HG03025 (cell line): ENCODE measurements around the gene AXIN1.
A peak's percentile ranks its signal among the peaks of the same experiment; 100 is the strongest.
"Not testable (repeated sequence)": the region's sequence is repeated elsewhere in the genome, so short reads cannot be mapped to it uniquely, and the experiment has no call there.

Experiments
- ATAC-seq: cut with Tn5 transposase; IDR thresholded peaks from one replicate; pipeline ENCODE4 v1.9.1; 2021; ENCODE audit warnings: mild to moderate bottlenecking, moderate library complexity; ENCODE audit not compliant: unreplicated experiment, low FRiP score

AXIN1 gene

DNA sequence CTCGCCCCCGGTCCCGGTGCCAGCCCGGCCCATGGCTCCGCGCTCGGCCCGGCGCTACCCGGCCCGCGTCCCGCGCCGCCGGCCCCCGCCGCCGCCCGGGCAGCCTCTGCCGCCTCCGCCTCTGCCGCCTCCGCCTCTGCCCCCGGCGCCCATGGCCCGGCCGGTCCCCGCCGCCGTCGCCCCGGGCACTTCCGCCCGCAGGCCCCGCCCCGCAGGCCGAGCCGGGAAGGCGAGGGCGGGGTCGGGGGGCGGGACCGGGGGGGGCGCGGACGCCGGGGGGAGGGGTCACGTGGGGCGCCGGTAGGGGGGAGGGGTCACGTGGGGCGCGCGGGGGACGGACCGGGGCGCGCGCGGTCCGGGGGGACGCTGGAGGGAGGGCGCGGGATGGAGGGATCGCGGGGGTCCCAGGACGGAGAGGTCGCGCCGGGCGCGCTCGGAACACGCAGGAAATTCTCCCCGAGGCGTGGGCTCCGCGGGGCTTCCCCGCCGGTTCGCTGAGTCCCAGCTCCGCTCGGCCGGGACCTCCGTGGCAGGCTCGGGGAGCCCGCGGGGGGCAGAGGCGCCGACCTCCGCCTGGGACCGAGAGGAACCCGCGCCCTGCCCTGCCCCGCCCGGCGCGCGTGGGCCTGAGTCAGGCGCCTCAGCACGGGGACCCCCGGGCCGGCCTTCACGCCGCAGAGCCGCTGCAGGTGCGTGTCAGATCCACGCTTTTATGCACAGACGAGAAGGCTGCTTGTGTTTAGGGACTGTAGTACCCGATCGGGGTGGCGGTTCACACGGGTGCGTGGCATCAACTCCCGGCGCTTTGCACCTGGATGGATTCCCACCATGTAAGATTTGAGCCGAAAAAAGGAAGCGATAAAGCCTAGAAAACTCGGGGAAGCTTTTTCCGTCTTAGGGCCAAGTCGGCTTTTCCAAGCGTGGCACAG, 29.5 kb upstream of the AXIN1 start, which contains the start of gene PGAP6:
PGAP6 (minus strand) TSS at position 190 of the 929 bp plus-strand sequence; CDS start at position 33, 157 bp downstream.
- ATAC-seq, result peak; percentile 43

DNA sequence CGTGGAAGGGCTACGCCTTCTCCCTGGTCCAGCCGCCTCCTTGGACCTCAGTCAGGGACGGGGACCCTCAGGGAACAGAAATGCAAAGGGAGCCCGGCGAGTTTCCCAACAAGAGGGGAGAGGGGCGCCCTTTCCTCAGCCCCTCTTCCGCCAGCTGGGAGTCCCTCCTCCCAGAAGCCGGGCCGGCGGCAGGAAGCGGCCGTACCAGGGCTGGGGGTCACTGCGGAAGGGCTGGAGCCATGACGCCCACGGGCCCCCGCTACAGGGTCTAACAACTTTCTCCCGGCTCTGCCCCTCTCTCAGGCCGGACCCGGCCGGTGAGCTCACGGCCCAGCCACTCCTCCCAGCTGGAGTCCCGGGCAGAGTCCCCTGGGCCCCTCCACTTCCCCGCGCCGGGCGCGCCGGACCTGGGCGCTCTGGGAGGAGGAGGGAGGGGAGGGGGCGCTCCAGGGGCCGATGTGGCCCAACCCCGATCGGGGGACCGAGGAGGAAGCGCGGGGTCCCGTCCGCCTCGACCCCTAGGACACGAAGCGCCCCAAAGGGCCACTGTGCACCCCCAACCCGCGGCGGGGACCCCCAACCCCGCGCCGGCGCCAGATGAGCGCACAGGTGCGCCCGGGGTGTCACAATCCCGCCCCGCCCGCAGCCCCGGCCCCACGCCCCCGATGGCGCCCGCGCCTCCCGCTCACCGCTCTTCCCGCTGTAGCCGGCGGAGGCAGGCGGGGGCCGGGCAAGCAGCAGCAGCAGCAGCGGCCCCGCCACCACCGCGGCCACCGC, 28.7 kb upstream of the AXIN1 start:
- ATAC-seq, result peak; percentile 17

DNA sequence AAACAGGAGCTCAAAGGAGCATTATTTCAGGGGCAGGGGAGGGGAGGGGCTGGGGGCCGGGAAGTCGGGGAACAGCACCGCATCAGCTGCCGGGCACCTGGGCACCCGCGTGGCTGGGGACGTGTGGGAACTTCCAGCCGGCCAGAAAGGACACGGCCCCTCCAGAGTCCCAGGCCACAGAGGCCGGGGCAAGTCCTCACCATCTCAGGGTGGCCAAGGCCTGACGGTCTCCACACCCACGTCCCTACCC, 28.2 kb upstream of the AXIN1 start:
- ATAC-seq, result no peak

DNA sequence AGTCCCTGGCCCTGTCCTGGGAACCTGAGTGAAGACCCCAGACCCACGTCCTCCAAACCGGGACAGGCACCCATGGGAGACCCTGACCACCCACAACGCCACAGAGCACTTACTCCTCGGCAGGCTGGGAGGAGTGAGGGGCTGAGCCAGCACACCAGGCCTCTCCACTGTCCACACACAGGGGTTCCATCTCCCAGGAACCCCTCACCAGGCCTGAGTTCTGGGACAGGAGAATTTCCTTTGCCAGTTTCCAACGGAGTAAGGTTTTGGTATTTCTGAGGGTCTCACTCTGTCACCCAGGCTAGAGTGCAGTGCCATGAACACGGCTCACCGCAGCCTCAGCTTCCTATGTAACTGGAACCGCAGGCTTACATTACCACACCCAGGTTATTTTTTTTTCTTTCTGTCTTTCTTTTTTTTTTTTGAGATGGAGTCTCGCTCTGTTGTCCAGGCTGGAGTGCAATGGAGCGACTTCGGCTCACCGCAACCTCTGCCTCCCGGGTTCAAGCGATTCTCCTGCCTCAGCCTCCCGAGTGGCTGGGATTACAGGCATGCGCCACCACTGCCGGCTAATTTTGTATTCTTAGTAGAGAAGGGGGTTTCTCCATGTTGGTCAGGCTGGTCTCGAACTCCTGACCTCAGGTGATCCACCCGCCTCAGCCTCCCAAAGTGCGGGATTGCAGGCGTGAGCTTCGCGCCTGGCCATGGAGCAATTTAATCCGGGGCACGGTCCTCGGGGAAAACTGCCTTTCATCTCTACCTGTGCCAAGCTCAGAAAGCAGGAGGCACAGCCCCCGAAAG, 27.6 kb upstream of the AXIN1 start:
- no peak for ATAC-seq

DNA sequence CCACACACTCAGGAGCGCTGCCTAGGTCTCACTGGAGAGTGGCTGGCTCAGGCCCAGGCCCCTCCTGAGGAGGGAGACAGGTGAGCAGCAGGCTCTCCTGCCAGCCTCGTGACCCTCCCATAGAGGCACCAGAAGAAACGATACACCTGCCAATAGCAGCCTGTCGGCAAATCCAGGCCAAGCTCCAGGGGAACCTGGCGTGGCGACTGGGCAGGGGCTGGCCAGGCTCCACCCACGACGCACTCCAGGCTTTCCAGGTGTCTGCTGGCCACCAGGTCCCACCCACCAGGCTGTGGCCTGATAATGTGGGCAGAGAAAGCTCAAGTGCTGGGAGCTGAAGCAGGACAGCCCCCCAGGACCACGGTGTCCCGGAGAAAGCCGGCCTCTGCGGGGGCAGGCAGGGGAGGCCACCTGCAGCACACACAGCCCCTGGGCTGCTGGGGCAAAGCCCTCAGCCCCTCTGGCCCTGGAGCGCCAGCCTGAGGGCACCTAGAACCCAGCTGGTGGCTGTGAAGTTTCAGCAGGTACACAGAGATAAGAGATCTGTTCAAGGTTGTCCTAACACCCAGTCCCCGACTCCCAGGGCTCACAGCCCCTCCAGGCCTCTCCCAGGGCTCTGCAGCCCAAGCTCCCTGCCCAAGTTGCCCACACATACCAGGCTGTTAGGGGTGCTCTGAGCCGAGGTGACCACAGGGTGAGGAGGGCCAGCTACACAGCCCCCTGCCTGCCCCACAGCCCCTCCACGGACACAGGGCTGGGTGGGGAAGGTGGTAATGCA, 26.8 kb upstream of the AXIN1 start:
- ATAC-seq, result no peak

DNA sequence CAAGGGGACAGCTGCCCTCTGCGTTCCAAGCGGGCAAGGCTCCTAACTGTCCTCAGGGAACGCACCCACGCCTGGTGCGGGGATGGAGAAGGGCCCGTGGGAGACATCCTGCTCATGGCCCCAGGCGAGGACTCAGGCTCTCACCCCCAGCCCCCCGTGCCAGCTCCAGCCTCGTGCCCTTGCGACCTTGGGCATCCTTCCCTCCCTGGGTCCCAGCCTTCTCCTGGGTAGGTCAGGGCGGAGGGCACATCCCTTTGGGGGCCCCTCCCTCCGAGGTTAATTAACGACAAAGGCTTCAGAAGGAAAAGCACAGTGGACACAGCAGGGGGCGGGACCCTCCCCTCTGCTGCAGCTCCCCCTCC, 26.3 kb upstream of the AXIN1 start:
- ATAC-seq, result no peak

DNA sequence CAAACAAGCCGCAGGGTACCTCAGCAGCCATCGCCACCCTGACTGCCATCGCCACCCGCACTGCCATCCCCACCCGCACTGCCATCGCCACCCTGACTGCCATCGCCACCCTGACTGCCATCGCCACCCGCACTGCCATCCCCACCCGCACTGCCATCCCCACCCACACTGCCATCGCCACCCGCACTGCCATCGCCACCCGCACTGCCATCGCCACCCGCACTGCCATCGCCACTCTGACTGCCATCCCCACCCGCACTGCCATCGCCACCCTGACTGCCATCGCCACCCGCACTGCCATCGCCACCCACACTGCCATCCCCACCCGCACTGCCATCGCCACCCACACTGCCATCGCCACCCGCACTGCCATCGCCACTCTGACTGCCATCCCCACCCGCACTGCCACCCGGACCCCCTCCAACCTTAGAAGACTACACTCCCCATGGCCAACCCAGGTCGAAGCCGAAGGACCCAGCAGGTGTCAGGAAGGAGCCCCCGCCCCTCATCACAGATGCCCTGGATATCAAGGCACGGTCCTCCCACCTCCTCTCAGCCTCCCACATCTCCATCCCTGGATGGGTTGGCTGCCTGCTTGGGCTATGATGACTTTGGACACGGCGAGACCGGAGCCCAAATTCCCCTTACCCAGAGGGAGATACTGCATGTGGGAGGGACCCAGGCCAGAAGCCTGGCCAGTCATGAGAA, 25.7 kb upstream of the AXIN1 start:
- not testable (repeated sequence) for ATAC-seq

DNA sequence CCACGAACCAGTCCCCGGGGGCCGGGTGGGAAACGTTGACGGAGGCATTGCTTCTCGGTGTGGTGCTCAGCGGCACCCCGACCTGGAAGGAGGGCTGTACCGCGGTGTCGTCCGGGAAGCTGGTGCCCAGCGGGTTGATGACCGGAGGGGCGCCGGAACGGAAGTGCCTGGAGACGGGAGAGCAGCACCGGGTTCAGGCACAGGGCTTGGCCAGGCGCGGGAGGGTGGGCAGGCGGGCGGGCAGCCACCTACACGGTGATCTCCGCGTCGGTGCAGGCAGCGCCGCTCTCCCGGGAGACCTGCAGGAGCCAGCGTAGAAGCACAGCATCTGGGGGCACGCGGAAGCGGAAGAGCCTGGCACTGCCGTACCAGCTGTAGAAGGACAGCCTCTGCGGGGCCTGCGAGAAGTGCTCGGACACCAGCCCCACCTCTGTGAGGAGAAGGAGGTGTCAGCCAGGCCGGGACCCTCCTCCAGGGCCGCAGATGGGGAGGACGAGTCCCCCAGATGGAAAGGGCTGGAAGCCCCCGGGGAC, 25.0 kb upstream of the AXIN1 start:
- ATAC-seq, result no peak

DNA sequence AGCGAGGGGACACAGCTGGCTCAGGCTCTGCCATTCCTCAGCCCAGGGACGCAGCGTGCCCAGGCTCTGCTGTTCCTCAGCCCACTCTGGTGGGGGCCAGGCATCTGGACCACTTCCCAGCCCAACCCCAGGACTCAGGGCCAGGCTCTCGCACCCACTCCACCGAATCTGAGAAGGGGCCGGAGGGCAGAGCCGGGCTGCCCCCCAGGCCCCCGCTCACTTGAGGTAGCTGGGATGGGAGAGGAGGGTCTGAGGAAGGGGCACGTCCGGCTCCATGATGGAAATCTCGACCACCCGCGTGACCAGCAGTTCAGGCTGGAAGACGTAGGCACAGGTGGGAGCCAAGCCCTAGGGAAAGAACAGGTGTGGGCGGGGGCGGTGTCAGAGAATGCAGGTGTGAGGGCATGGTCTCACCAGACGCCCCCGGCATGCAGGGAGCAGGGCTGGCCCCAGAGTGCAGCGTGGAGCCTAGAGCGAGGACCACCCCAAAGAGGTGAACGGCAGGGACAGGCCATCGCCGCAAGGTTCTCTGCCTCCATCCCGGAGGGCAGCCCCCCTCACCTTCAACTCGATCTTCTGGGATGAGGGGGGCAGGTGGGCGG, 24.4 kb upstream of the AXIN1 start:
- ATAC-seq, result no peak

DNA sequence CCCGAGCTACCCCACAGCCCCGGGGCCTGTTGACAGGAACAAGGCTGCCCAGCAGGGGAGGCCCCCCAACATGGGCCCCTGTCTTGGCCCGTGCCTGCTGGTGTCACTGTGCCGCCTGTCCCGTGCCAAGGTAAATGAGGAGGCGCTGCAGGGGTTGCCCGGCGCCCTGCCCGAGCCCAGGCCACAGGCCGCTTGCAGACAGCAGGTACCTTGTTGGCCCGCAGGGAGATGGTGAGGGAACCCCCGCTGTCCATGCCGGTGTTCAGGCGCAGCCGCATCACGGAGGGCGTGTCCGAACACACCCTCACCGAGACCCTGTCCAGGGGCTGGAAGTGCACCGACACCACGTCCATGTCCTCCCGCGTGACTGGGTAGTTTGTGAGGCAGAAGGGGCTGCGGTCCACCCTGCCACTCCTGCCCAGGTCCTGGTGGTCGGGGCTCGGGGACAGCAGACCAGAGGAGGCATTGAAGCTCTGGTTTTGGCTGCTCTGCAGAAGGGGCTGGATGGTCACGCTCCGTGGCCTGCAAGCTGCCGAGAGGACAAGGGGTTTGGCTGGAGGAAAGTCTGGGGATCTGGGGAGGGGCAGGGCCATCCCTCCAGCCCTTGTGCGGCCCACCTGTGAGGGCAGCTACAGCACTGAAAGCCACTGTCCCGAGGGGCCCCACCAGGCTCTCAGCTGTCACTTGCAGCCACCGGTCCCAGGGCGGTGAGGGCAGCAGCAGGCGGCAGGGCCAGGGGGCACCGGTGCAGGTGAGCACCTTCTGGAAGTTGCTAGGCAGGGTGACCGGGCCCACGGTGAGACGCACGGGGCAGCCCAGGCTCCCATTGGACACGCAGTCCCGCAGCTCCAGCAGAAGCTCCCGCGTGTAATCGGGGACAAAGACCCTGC, 23.6 kb upstream of the AXIN1 start:
- no peak for ATAC-seq

DNA sequence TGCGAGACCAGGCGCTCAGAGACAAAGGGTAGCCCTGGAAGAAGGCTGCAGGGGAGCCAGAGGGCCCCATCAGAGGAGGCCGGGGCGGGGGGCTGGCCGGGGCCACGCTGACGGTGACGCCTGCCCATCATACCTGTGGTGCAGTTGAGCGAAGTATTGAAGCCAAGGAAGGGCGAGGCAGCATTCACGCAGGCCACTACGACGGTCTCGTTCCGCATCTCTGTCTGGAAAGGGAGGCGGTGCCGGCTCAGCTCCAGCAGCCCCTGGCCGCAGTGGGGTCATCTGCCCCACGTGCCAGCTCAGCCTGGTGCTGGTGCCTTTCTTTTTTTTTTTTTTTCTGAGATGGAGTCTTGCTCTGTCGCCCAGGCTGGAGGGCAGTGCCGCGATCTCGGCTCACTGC, 22.7 kb upstream of the AXIN1 start:
- ATAC-seq, result no peak

DNA sequence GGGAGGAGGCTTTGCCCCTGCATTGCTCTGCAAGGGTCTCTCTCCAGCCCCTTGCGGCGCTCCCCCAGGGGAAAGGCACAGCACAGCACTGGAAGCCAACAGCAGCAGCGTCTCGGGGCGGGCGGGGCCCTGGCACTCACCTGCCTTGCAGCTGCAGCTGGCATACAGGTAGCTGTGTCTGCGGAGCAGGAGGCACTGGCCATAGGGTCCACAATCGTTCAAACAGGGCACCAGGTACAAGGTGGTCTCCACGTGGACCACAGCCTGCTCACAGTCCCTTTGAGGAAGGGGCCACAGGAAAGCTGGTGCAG, 22.0 kb upstream of the AXIN1 start:
- no peak for ATAC-seq

DNA sequence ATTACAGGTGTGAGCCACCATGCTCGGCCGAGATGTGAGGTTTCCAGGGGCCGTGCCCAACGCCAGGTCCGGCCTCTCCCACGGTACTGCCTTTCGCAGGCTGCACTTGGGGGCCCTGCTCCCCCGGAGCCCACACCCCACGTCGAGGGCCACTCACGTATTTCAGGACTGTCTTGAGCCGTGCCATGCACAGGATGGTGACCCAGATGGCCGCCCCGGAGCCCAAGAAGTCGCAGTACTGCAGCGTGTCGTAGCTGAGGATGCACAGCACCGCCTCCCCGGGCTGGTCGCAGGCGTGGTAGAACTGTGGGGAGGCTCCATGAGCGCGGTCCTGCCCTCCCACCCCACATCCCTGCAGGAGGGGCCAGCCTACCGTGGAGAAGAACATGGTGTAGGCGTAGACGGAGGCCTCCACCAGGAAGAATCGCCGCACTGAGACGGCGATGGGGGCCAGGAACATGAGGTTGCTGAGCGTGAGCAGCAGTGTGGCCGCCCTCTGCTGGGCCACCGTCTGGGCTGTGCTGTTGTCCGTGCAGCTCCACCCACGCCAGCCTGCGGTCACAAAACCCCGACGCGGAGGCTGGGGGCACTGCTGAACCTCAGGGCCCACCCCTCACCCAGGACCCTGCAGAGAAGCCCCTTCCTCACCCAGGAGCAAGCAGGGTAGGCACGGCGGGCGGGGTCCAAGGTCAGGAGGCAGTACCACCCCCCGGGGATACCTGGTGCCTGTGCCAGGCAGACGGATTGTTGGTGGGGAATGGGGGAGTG, 21.5 kb upstream of the AXIN1 start:
- no peak for ATAC-seq

DNA sequence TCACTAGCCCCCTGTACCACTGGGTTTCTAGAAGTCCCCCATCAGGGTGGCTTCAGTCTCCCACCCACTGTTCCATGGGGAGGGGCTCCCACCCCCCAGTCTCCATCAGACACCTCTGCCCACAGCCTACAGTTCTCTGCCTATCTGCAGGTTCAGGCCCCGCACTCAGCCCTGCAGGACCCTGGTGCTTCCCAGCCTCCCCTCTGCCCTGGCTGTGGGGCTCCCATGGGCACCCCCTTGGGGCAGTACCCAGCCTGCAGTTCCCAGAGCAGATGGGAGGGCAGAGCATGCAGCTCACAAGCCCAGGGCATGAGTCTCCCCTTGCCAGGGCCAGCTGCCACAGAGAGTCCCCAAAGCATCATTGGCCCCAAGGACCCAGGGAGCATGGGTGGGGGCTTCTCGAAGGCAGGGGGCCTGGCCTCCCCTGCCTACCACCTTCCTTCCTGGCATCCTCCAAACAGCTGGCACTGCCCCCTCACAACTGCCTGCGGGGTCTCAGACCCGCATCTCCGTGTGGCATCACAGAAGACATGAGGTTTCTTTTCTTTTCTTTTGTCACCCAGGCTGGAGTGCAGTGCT, 20.6 kb upstream of the AXIN1 start:
- no peak for ATAC-seq

DNA sequence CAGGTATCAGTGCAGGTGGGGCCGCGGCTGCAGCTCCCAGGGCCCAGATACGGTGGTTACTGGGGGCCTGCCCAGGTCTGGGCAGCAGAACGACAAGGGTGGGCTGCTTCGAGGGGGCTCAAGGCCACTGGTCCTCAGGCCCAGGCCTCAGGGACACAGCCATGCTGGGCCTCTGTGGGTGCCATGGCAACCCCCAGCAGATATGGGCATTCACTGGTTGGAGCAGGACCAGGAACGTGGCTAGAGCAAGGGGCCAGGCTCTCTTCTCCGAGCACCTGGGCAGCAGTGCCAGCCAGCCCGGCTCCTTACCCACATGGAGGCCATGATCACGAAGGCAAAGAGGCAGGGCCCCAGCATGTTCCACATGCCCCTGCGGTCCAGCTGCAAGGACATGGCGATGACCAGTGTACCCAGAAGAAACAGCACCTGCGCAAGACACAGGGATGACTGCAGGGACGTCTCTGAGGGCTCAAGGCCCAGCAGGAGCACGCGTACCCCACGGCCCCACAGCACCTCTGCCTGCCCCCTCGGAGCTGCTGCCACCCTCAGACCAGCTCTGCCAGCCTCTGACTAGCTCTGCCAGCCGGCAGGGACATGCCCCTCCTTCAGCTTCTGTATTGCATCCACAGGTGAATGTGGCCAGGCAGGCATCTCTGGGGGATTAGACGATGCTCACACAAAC, 19.9 kb upstream of the AXIN1 start:
- no peak for ATAC-seq

DNA sequence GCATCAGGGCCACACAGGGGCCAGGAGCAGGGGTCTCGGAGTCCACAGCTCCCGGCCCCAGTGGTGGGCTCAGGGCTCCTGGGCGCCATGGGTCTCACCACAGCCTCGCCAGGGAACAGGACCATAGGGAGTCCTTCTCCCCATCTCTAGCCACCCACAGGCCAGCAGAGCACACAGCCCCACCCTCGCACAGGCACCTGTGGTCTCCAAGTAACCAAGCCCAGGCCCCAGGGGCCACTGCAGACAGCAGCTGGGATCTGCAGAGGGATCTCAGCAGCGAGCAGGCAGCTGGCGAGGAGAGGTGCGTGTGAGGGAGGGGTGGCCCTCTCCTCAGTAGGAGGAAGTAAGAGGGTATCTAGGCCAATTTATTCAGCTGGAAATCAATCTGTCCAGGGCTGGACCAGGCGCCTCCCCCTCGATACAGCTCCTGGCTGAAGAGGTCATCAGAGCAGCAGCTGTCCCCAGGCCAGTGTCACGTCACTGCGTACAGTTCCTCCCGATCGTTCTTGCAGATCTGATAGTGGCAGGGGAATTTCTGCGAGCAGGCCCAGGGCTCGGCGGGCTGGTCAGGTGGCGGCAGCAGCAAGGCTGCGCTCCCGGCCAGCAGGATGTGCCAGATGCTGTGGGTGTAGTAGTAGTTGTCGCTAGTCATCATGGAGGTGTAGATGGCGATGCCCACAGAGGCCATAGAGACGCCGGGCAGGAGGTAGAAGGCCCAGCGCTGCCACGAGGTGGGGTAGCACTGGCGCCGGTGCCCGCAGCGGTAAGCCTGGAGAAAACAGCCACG, 19.2 kb upstream of the AXIN1 start:
- ATAC-seq, result no peak
